Measurements from ENCODE around the gene GNAI3.
A peak's percentile ranks its signal among the peaks of the same experiment; 100 is the strongest.

Gene GNAI3

DNA sequence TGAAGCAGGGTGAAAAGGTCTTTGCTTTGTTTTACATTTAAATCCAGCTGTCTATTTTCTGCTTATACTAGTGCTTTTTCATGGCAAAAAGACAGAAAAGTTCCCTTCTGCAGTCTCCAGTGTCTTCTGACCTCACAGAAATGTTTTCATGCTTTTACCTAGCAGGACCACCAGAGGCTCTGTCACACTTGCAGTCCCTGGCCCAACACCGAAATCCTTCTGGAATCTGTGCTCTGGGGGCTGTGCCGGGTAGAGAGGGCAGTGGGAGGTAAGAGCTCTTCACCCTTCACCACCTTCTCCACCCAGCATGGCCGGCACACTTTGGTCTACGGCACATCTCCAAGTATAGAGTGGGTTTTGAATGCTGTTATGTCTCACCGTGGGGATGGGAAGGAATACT lies 50.2 kb downstream of the GNAI3 start:
- DNase-seq, result no peak

DNA sequence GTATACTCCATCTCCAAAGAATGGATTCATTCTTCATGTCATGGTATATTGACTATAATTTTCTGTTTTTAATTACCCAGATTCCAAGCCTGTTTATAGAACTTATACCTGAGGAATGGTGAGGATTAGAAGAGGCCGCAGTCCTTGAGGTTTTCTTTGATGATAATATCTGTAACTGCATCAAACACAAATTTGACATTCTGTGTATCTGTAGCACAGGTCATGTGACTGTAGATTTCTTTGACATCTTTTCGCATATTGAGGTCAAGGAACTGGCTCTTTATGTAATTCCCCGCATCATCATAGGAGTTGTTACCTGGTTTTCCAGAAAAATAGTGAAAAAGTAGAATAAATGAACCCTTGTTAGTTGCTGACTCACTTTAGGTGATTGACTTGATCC lies 54.8 kb downstream of the GNAI3 start:
- DNase-seq, result no peak

DNA sequence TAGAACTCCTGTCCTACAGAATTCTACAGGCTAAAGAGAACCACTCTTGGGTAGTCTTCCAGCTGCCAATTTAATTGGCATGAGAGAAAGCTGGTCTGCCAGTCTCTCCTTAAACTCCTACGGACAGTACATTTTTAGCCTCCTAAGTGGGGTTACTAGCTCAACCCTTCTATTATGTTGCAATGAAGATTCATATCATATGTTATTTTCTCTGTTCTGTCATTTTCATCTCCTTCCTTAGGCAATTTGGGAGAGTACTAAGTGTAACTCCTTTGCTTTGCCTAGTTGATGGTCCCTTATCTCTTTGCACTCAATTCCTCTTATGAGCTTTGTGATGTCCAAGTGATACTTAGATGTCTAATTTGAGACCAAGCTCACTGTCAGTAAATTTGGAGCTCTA lies 57.0 kb downstream of the GNAI3 start:
- DNase-seq, result no peak

DNA sequence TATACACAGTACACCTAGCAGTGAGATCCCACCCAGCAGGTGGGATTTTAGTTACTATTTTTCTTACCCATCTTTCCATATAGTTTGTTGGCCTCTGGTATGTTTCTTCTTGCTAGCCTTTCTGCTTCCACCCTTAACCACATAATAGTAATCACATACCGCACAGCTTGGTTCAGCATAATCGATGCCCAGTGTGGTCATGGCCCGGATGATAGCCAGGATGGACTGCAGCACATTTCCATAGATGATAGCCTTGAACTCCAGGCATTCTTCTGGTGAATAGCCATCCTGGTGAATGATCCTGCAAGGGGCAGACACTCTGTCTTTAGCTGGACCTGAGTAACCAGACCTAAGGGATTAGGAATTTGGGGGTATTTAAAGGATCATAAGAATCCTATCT lies 61.5 kb downstream of the GNAI3 start:
- no peak for DNase-seq

DNA sequence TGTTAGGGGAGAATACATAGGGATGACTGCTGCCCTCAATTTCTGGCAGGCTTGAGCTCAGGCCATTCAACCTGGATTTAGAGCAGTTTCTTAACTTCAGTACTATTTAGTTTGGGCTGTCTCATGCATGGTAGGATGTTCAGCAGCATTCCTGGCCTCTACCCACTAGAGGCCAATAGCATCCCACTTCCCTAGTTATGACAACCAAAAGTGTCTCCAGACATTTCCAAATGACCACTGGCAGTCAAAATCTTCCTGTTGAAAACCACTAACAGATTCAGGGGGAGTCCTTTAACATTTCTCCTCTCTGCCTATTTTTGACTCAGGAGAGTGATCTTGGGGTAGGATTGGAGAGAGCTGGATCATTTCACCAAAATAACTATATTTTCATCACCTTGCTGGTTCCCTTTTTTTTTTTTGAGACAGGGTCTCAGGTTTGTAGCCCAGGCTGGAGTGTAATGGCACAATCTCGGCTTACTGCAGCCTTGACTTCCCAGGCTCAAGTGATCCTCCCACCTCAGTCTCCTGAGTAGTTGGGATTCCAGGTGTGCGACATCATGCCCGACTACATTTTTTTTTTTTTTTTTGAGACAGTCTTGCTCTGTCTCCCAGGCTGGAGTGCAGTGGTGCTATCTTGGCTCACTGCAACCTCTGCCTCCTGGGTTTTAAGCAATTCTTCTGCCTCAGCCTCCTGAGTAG lies 62.3 kb downstream of the GNAI3 start:
- no peak for DNase-seq

DNA sequence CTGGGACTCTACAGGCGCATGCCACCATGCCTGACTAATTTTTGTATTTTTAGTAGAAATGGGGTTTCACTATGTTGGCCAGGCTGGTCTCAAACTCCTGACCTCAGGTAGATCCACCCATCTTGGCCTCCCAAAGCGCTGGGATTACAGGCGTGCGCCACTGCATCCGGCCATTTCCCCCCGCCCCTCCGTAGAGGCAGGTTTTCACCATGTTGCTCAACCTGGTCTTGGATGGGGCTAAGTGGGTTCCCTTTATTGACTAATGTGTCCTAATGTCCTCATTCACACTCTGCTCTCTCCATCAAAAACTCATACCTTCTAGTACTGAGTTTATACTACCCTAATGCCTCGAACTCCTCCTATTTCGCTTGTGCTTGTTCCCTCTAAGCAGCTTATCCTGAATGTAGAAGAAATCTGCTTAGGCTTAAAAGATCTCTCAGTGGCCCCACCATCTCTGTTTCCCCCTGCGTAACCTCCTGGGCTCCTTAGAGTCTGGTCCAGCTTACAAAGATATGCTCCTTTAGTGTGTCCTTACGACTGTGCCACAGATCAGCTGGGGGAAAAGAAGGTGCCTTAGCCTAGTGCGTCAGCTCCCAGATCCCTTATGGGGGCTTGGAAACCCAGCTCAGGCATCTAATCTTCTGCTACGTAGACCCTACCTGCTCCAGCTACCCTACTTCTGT lies 63.0 kb downstream of the GNAI3 start:
- no peak for DNase-seq

DNA sequence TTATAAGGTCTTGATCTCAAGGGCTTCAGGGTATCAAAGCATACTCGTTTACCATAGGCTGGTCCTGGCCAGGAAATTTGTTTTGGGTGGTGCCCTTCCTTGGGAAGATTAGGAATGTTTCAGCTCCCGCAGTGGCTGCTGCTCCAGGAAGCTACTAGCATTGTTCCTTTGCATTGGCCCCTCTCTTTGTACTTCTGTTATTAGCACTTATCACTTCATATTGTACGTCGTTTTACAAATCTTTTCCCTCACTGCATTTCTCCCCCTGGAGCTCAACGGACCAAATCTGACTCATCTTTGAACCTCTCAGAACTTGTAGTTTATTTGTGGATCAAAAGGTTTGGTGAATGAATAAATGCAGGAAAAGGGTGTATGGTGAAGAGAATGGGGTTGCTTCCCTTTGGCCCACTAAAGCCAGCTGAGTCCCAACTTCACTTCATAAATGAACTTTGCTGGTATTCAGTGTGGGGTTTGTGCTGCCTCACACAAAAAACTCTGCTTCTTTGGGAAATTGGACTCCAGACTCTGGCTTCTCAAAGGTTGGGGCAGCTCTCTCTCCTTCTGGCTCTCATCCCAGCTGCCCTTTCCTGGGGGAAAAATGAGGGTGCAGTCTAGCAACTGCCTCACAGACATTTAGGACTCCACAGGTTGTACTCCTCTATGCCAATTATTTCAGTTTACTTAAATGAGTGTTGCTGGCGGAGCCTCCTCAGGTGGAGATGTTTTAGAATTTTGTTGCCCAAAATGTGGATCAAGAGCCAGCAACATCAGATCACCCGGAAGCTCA lies 65.1 kb downstream of the GNAI3 start:
- DNase-seq, result no peak

DNA sequence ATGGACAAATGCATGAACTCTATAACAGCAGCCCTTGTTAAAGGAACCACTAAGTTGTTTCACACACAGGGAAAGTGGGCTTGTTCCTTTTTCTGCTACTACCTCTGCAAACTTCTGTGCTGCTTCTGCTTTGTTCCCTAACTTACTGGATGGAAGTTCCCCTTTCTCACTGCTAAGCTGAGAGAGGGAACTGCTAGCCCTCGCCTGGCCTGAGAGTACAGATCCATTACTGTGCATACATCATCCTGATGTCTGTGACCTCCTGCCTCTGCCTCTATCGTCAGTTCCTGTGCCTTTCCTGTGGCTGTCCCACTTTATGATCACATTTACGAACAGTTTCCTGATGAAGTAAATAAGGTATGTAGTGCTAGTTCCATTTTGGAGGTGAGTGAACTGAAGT lies 67.5 kb downstream of the GNAI3 start:
- no peak for DNase-seq

DNA sequence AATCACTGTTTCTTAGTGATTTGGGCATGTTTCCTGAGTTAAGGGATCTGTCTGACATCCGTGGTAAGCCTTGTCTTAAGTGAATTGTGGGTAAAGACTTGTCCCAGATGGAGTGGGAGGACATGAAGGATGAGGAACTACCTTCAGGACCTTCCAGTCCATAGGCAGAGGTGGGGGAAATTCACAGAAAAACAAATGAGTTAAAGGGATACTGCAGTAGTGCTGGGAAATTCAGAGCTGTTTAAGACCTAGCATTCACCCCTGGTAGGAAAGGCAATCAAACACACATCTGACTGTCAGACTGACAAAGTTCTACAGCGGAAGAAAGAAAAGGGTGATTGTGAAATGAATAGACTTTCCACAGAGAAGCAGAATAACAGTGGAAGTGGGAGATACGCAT lies 68.0 kb downstream of the GNAI3 start:
- no peak for DNase-seq

DNA sequence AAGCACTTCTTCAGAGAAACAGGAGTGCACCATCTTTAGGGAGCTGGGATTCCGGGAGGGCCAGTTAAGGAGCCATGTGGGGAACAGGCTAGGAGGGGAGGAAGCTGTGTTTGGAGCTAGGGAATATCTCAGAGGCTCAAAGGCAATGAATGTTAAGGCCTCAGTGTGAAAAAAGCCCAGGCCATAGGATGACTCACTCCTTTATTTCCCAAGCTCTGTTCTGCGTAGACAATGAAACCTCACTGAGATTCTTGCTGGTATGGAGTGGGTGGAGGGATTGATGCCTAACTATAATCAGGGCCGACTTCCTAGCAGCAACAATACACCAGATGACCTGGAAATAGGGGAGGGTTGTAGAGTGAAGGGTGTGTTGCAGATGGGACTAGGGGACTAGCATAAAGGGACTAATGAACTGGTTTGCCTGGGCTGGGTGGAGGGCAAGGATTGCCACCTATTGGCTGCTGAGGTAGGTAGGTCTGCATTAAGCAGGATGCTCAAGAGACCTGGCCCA lies 68.9 kb downstream of the GNAI3 start:
- no peak for DNase-seq

DNA sequence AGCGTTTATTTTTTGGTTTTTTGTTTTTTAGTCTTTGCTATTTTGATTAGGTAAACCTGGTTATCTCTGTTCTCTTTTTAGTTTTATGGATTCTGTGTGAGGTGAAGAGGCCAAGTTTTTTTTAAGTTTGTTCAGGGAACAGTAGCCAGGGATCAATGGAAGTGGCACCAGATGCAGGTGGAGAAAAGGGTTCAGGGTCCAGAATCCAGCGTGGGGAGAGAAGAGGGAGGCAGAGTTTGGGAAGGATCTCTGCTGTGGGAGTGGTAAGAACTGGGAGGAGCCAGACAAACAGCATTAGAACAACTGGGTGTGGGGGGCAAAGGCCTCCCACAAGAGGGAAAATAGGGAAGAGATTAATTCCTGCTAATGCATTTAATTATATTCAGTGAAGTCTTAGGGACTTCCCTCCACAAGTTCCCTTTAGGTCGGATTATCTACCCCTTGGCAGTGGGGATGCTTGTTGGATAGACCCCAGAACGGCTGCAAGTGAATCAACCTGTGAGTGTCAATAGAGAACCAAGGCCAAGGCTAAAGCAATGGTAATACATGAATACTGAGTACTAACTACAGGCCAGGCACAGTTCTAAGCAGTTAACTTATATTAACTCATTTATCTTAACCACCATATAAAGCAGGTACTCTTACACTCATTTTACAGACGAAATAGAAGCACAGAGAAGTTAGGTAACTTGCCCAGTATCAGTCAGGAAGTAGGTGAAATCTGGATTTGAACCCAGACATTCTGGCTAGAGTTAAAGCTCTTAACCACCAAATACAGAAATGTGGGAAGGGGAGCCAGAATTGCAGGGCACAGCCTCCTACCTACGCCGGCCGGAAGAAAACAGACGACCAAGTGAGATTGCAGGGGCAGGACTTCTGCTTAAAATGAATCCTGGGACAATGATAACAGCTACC lies 70.5 kb downstream of the GNAI3 start:
- DNase-seq, result no peak

DNA sequence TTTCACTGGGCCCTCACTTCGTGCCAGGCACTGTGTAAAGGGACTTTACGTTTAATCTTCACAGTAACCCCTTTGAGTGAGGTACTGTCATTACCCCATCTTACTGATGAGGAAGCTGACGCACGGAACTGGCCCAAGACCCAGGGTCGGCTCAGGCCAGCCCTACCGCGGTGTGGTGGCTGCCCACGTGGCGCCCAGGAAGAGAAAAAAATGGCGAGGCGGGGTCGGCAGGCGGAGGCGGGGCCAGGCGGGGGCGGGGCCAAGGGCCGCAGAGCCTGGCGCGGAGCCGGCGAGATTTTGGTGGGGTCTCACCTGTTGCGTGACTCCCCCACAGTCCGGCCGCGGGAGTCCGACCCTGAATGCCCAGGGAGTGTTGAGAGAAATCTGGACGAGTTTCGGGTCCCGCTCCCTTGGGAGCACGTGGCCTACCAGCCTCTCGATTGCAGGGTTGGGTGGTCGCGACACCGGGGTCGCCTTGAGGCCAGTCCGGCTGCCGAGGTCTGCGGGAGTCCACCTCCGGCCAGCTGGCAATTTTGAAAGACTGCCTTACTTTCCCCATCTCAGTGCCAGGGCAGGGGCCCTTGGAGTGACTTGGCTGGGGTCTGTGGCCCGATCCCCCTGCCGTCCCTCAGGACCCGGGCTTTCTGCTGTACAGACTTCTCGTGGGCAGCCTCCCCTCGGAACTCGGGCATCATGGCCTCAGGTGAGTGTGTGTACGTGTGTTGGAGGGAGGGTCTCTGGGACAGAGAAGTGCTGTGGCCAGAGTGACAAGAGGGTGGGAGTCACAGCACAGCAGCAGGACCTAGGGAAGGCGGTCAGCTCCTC lies 71.4 kb downstream of the GNAI3 start, which contains the start of the genes AMPD2 and GNAT2:
Gene AMPD2 (plus strand): TSS at position 262 of the 825 bp plus-strand sequence. CDS start 1,339 bp downstream, outside the sequence.
Gene GNAT2 (minus strand): TSS at position 41 of the 825 bp plus-strand sequence. CDS start 6,746 bp downstream, outside the sequence.
- DNase-seq, result no peak

DNA sequence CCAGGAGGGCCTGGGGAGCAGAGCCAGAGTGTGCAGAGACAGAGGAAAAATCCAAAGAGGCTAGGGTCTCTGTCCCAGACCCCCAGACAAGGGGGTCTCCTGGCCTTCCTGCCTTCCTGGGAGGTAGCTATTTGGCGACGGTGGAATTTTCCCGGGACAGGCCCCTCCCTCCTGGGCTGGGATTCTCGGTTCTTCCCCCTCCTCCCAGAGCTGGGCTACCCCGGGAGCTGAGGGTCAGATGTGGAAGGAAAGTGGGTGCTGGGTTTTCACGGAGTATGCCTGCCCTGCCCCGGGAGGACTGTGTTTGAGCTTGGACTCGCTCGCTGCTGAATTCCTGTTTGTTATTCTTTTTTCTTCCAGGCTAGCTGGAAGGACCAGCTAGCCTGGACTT lies 72.0 kb downstream of the GNAI3 start:
- no peak for DNase-seq

DNA sequence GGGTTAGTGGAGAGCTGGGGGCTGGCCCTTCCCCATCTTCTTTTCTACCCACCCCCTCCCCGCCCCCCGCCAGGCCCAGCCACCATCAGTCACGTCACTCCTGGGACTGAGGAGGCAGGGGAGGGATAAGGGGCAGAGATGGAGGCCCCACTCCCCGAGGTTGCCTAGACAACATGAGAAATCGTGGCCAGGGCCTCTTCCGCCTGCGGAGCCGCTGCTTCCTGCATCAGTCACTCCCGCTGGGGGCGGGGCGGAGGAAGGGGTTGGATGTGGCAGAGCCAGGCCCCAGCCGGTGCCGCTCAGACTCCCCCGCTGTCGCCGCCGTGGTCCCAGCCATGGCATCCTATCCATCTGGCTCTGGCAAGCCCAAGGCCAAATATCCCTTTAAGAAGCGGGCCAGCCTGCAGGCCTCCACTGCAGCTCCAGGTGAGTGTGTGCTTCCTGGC lies 72.4 kb downstream of the GNAI3 start:
- DNase-seq, result peak; percentile 93

DNA sequence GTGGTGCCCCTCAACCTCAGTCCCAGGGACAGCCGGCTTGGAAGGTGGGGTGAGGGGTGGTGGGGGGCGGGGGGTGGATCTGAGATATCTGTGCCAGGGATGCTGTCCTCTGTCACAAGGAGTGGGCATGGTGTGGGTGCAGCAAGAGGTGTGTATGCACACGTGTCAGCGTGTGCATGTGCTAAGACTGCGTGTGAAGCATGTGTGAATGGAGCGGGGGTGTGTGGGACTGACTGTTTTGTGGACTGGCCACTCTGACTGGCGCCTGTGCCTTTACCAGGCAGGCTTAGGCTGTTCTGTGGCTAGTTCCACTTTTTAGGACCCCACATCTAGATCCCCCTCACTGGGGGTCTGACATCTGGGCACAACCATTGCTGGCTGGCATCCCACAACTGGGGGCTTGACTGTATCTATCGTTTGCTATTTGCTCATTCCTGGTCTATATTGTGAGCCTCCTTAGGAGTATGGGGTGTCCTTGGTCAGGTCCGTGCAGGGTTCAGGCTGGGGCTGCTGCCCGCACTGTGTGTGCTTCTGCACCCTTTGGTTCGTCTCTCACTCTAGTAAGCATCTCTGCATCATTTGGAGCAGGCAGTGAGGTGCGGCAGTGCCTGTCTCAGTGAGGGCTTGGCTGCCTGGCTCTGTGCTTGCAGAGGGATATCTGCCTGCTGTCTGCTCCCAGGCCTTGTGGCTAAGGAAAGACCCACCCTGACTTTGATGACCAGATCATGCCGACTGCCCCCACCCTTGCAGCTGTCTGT lies 73.1 kb downstream of the GNAI3 start:
- DNase-seq, result no peak

DNA sequence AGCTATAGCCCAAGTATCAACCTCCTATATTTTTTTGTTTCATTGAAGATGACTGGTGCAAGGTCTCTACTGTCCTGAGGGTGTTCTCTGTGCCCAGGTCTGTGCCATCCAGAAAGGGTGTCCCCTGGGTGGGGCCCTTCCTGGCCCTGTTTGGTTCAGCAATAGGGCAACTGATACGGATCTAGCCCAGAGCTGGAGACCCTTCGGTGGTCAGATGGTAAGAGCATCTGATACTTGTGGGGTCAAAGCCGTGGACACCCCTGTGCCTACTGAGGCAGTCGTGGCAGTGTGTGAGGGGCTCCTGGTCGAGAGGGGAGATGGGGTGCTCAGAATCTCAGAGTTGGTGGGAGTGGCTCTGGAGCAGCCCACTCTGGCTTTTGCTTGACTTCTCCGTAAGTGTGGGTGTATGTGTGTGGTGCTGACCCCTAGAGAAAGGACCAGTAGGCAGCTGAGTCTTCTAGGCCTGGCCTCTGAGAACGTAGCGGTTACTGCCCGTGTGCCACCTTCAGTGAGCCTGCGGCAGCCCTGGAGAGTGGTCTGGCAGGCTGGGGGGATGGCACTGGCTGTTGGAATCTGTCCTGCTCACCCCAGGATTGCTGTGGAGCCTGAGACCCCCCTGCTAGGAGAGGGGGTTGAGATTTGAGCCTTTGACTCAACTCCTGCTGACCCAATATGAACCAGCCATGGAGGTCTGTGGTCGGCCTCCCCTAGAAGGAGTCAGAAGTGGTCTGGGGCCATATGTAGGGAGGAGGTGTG lies 73.9 kb downstream of the GNAI3 start:
- DNase-seq, result no peak

DNA sequence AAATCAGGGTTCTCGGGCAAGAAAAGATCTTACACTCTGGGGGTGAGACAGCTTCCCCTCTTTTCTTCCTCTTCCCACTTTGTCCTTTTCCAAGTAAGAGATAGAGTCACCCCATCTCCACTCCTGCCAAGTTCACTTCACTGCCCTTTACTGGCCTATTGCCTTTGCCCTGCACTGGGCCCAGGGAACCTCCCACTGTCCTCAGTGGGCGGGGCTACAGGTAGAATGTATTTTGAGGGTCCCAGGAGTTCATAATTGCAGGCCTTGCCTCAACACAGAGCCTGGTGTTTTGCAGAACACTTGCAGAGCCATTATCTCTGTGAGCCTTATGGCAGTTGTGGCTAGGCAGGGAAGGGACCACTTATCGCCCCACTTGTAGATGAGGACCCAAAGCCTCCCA lies 74.5 kb downstream of the GNAI3 start:
- no peak for DNase-seq

DNA sequence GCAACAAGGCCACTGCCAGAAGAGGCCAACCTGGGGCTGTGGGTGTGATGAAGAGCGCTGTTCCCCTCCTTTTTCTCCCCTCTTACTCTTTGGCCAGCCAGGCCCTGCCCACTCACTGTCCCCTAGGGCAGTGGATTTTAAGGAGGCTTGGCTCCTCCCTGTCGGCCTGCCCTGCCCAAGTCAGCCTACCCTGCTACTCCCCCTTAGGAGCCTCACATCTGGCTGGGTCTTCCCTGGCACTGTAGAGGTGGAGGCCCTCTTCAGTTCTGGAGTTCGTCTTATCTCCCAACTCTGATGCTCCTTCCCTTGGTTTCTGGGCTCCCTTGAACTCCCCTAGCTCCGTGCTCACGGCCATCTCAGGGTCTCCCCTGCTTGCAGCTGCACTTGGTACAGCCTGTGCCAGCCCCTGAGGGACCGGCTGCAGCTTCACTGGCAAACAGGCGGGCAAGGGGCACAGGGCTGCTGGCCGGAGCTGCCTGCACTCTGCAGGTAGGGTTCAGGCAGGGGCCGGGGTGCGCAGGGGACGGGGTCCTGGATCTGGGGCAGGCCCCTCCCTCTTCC lies 75.3 kb downstream of the GNAI3 start:
- DNase-seq, result no peak

DNA sequence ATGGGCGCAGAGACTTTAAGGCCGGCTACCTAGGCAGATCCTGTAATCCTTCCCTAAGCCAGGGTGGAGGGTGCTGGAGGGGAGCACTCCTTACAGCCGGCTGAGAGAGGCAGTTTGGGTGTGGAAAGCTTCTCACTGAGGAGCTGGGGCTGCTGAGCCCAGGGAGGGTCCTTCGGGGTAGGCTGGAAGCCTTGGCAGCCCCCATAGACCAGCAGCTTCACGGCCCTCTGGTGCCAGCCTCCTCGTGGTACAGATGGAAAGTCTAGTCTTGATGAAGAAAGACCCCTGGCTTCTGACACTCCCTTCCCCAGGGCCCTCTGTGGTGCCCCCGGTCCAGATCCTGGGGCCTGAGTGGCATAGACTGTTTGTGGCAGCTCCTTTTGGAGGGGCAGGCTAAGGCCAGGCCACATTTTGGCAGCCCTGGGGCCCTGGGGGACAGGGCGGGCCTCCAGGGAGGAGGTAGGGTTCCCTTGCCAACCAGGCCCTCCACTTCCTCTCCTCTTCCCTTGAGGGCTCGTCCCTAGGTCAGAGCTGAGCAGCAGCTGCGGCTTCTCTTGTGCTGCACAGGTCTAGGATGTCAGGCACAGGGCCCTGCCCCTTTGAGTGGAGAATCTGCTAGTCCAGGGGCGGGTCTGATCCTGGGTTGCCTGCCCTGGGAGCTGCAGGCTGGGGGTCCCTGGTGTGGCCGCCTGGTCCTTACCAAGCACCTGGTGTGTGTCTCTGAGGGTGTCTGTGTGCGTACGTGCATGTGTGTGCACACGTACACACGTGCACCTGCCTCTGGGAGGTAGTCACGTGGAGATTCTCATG lies 76.0 kb downstream of the GNAI3 start:
- DNase-seq, result no peak

Measured in NCI-H1694 (cell line).